Vagina (tissue), 2 donors: ENCODE data around the gene WARS2. TPM values are rescaled to one million over a fixed set of nuclear protein-coding genes. Genes with fewer than 3 reads are reported as not detected.

Source experiments
- DNase-seq, 2 donors: peaks; one replicate each; pipeline ENCODE4 v3.0.0-alpha.2; 2017; ENCODE audit errors: extremely low spot score in 2 of 2
- H3K27ac ChIP-seq: fragments of 200-600 bp; sonication (generic); one replicate; pipeline ENCODE4 v1.5.1; 2019
- H3K27me3 ChIP-seq: fragments of 200-600 bp; sonication (generic); one replicate; pipeline ENCODE4 v1.5.1; 2019
- H3K36me3 ChIP-seq, 2 donors: fragments of 200-600 bp; sonication (generic); one replicate each; pipeline ENCODE4 v1.5.1; 2017 to 2019
- H3K4me1 ChIP-seq: fragments of 200-600 bp; sonication (generic); one replicate; pipeline ENCODE4 v1.5.1; 2019
- H3K4me3 ChIP-seq, 2 donors: fragments of 200-600 bp; sonication (generic); 1 replicate in 1 of 2; 2 replicates in 1 of 2; pipeline ENCODE4 v1.5.1; 2016 to 2019
- H3K9me3 ChIP-seq: fragments of 200-600 bp; sonication (generic); one replicate; pipeline ENCODE4 v1.5.1; 2019
- POLR2A ChIP-seq, 2 donors: fragments of 450-650 bp; IDR thresholded peaks; one replicate each; pipeline ENCODE4 v1.6.1; 2017; ENCODE audit warnings: antibody characterized with exemption in 2 of 2, mild to moderate bottlenecking in 2 of 2, moderate library complexity in 2 of 2
- POLR2AphosphoS5 ChIP-seq, 2 donors: sonication (generic); formaldehyde crosslinking; IDR thresholded peaks; one replicate each; pipeline ENCODE4 v1.9.0; 2017; ENCODE audit warnings: antibody characterized with exemption in 2 of 2, mild to moderate bottlenecking in 2 of 2, low read depth in 1 of 2; ENCODE audit not compliant: insufficient read depth in 1 of 2
- intact Hi-C: fragments of 100-400 bp; cut with DNase I; formaldehyde crosslinking; loops from one replicate; pipeline ENCODE4 v1.15.1; 2023
- total RNA-seq: library from RNA; depleted of rRNA; stranded (reverse); fragments of >200 nt; gene quantifications from one replicate; pipeline ENCODE4 v1.2.3, GENCODE V29; 2016
- TF ChIP-seq, protein P1 (sequence below), 3 experiments: fragments of 450-650 bp in 2 of 3; fragments of 200-600 bp in 1 of 3; sonication (generic) in 1 of 3; IDR thresholded peaks; one replicate each; pipeline ENCODE4 v1.5.1; 2017 to 2019; ENCODE audit warnings: antibody characterized with exemption in 3 of 3, mild to moderate bottlenecking in 2 of 3, moderate library complexity in 2 of 3

Gene WARS2
- total RNA-seq, 1 donor from 2014 or later = 8.3 TPM

DNA sequence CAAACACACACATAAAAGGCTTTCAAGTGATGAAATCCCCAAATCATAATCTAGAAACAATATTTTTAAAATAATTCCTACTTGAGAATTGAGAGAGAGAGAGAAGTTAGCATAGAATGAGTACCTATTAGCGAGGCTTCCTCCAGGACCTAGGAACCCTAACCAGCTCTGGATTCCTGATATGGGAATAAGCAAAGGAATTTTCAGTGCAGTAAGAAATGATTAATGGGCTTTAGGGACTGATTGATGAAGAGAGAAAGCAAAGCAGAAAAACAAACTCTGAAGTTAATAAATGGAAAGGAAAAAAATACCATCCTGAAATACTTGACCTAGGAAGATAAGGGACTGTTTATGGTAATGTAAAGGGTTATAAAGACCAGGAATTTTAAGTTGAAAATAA, 60.6 kb downstream of the WARS2 start:
- intact Hi-C loops = no loop called here
- no peaks in the 10 kb centered on the region for H3K9me3 ChIP-seq

DNA sequence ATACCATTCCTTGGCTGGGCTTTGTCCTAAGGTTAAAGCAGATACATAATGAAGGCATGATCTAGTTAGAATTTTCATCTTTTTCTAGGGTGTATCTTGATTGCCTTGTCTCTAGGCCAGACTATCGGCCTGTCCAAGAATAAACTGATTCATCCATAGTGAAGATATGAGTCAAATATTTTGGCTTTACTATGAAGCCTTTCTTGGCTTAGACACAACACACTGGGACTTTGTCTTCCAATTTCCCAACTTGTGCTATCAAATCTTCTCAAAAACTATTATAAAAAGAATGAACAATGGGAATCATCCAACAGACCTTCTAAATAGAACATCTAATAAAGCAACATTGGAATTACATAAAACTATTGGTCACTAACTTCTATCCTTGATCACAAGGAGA, 64.8 kb downstream of the WARS2 start:
- no peak overlapping the region for H3K27ac ChIP-seq
- no peak for DNase-seq
- H3K4me3 ChIP-seq = no peak overlapping the region
- peaks cover 6% of the 10 kb centered on the region for H3K4me1 ChIP-seq
- TF ChIP-seq, protein P1, sequence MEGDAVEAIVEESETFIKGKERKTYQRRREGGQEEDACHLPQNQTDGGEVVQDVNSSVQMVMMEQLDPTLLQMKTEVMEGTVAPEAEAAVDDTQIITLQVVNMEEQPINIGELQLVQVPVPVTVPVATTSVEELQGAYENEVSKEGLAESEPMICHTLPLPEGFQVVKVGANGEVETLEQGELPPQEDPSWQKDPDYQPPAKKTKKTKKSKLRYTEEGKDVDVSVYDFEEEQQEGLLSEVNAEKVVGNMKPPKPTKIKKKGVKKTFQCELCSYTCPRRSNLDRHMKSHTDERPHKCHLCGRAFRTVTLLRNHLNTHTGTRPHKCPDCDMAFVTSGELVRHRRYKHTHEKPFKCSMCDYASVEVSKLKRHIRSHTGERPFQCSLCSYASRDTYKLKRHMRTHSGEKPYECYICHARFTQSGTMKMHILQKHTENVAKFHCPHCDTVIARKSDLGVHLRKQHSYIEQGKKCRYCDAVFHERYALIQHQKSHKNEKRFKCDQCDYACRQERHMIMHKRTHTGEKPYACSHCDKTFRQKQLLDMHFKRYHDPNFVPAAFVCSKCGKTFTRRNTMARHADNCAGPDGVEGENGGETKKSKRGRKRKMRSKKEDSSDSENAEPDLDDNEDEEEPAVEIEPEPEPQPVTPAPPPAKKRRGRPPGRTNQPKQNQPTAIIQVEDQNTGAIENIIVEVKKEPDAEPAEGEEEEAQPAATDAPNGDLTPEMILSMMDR (IDR thresholded peaks at IDR 0.05) = no peak
- no peak for TF ChIP-seq POLR2AphosphoS5 (IDR thresholded peaks at IDR 0.05; ENCODE audit: insufficient read depth in 1 of 2, low read depth in 1 of 2)
- no peaks in the 10 kb centered on the region for H3K9me3 ChIP-seq
- intact Hi-C loops = no loop called here
- H3K36me3 ChIP-seq = no peaks in the 10 kb centered on the region
- no peaks in the 10 kb centered on the region for H3K27me3 ChIP-seq

More for the DNA sequence above, 60.6 kb downstream of the WARS2 start:
- H3K27ac ChIP-seq = no peak overlapping the region
- H3K4me3 ChIP-seq = no peak overlapping the region
- TF ChIP-seq POLR2AphosphoS5 (IDR thresholded peaks at IDR 0.05; ENCODE audit: insufficient read depth in 1 of 2, low read depth in 1 of 2) (no peak), POLR2A (IDR thresholded peaks at IDR 0.05) (no peak)
- TF ChIP-seq, protein P1 (IDR thresholded peaks at IDR 0.05) = no peak
- H3K36me3 ChIP-seq = no peaks in the 10 kb centered on the region
- H3K27me3 ChIP-seq = no peaks in the 10 kb centered on the region
- peaks cover 6% of the 10 kb centered on the region for H3K4me1 ChIP-seq
- DNase-seq = no peak

DNA sequence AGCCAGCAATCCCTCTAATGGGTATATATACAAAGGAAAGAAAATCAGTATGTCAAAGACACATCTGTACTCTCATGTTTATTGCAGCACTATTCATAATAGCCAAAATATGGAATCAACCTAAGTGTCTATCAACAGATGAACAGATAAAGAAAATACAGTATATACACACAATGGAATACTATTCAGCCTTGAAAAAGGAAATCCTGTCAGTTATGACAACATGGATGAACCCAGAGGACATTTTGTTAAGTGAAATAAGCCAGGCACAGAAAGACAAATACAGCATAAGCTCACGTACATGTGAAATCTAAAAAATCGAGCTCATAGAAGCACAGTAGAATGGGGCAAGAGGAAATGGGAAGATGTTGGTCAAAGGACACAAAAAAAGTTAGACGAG, 69.1 kb downstream of the WARS2 start:
- H3K27me3 ChIP-seq = no peaks in the 10 kb centered on the region
- TF ChIP-seq POLR2A (IDR thresholded peaks at IDR 0.05) = no peak
- TF ChIP-seq, protein P1 (IDR thresholded peaks at IDR 0.05) = no peak
- TF ChIP-seq POLR2AphosphoS5 (IDR thresholded peaks at IDR 0.05; ENCODE audit: insufficient read depth in 1 of 2, low read depth in 1 of 2) = no peak
- DNase-seq = no peak
- H3K9me3 ChIP-seq = no peaks in the 10 kb centered on the region
- intact Hi-C loops = no loop called here
- no peak overlapping the region for H3K27ac ChIP-seq
- no peaks in the 10 kb centered on the region for H3K36me3 ChIP-seq
- H3K4me1 ChIP-seq = no peaks in the 10 kb centered on the region
- H3K4me3 ChIP-seq = no peak overlapping the region

DNA sequence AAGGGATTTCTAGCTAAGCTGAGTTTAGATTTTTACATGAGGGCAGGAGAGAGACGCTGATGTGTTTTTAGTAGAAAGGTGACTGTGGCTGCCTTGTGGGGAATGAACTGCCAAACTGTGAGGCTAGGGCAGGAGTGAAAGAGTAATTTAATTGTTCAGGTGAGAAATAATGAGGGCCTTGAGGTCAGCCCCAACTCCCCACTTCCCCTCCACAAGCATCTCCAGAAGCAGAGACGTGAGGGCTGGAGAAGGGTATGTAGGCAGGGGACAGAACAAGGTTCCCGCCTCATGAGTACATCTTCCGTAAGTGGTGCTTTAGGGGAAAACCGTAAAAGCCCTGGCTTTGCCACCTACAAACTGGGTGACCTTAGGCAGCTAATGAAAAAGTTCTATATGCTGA, 70.8 kb downstream of the WARS2 start:
- no peak overlapping the region for H3K4me3 ChIP-seq
- intact Hi-C loops = no loop called here
- no peak overlapping the region for H3K27ac ChIP-seq
- no peaks in the 10 kb centered on the region for H3K4me1 ChIP-seq
- TF ChIP-seq, protein P1 (IDR thresholded peaks at IDR 0.05) = no peak
- H3K27me3 ChIP-seq = no peaks in the 10 kb centered on the region
- H3K36me3 ChIP-seq = no peaks in the 10 kb centered on the region
- H3K9me3 ChIP-seq = no peaks in the 10 kb centered on the region
- DNase-seq = no peak

DNA sequence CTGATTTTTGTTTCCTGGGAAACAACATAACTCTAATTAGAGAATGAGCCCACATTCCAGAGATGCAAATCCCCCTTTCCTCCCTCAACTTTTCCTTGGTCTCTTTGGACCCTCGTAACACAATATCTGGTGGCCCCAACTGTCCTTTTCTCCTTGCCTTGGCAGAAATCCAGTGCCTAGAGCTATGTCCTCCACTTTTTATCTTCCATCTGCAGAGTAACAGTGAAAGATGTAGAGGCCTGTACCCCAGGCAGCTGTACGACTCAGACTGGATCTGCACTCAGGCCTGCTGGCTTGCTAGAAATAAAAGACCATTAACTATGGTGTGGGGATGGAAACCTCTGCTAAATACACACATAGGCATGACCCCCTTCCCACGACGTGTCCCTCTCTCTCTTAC, 72.0 kb downstream of the WARS2 start:
- Histone ChIP-seq H3K4me1 (no peaks in the 10 kb centered on the region), H3K36me3 (no peaks in the 10 kb centered on the region), H3K27me3 (no peaks in the 10 kb centered on the region), H3K27ac (no peak overlapping the region), H3K4me3 (no peak overlapping the region), H3K9me3 (no peaks in the 10 kb centered on the region)
- no peak for DNase-seq
- intact Hi-C loops = no loop called here
- TF ChIP-seq POLR2A (IDR thresholded peaks at IDR 0.05) = no peak
- TF ChIP-seq, protein P1 (IDR thresholded peaks at IDR 0.05) = no peak
- no peak for TF ChIP-seq POLR2AphosphoS5 (IDR thresholded peaks at IDR 0.05; ENCODE audit: insufficient read depth in 1 of 2, low read depth in 1 of 2)
